ENCODE measurements around the gene NFATC2IP. TPM values are rescaled to one million over a fixed set of nuclear protein-coding genes. Genes with fewer than 3 reads are reported as not detected.

NFATC2IP gene
- total RNA-seq, 1 donor from 2014 or later, result 19.2 TPM

- Histone ChIP-seq H3K4me3 (ENCODE audit: low read depth, low read length) (no peak overlapping the region), H3K27me3 (ENCODE audit: control insufficient read depth, insufficient read depth, low read length) (no peaks in the 10 kb centered on the region), H3K36me3 (ENCODE audit: control insufficient read depth, insufficient read depth, low read length) (no peaks in the 10 kb centered on the region)
- FAIRE-seq, result no peak
- DNase-seq (ENCODE audit: low read depth), result no peak
- no peak for TF ChIP-seq CTCF (IDR thresholded peaks at IDR 0.05; ENCODE audit: insufficient read depth, low read length, severe bottlenecking)
Measured at GRCh38 chr16:28943281-28943680, 7.5 kb upstream of the NFATC2IP start.

GRCh38 chr16:28946681-28947080 is 4.1 kb upstream of the NFATC2IP start:
- Histone ChIP-seq H3K4me3 (ENCODE audit: low read depth, low read length) (no peak overlapping the region), H3K36me3 (ENCODE audit: control insufficient read depth, insufficient read depth, low read length) (no peaks in the 10 kb centered on the region), H3K27me3 (ENCODE audit: control insufficient read depth, insufficient read depth, low read length) (no peaks in the 10 kb centered on the region)
- no peak for DNase-seq (ENCODE audit: low read depth)
- TF ChIP-seq CTCF (IDR thresholded peaks at IDR 0.05; ENCODE audit: insufficient read depth, low read length, severe bottlenecking), result no peak
- no peak for FAIRE-seq

GRCh38 chr16:28951410-28951943 is 740 bp downstream of the NFATC2IP start:
- DNase-seq (ENCODE audit: low read depth) (peak; percentile 11), FAIRE-seq (no peak)
- H3K27me3 ChIP-seq (ENCODE audit: control insufficient read depth, insufficient read depth, low read length), result no peaks in the 10 kb centered on the region
- peak overlapping the region; percentile 83 for H3K4me3 ChIP-seq (ENCODE audit: low read depth, low read length)
- peaks cover 16% of the 10 kb centered on the region for H3K36me3 ChIP-seq (ENCODE audit: control insufficient read depth, insufficient read depth, low read length)
- TF ChIP-seq CTCF (IDR thresholded peaks at IDR 0.05; ENCODE audit: insufficient read depth, low read length, severe bottlenecking), result no peak

- no peak for TF ChIP-seq CTCF (IDR thresholded peaks at IDR 0.05; ENCODE audit: insufficient read depth, low read length, severe bottlenecking)
- H3K36me3 ChIP-seq (ENCODE audit: control insufficient read depth, insufficient read depth, low read length), result peaks cover 43% of the 10 kb centered on the region
- FAIRE-seq (no peak), DNase-seq (ENCODE audit: low read depth) (no peak)
- no peak overlapping the region for H3K4me3 ChIP-seq (ENCODE audit: low read depth, low read length)
- no peaks in the 10 kb centered on the region for H3K27me3 ChIP-seq (ENCODE audit: control insufficient read depth, insufficient read depth, low read length)
Measured at GRCh38 chr16:28958216-28958615, 7.5 kb downstream of the NFATC2IP start.

- FAIRE-seq, result no peak
- peaks cover 44% of the 10 kb centered on the region for H3K36me3 ChIP-seq (ENCODE audit: control insufficient read depth, insufficient read depth, low read length)
- no peak for DNase-seq (ENCODE audit: low read depth)
- TF ChIP-seq CTCF (IDR thresholded peaks at IDR 0.05; ENCODE audit: insufficient read depth, low read length, severe bottlenecking), result no peak
- H3K4me3 ChIP-seq (ENCODE audit: low read depth, low read length), result no peak overlapping the region
- H3K27me3 ChIP-seq (ENCODE audit: control insufficient read depth, insufficient read depth, low read length), result no peaks in the 10 kb centered on the region
Measured at GRCh38 chr16:28958836-28959235, 8.1 kb downstream of the NFATC2IP start.

GRCh38 chr16:28964072-28964471 is 13.3 kb downstream of the NFATC2IP start:
- no peak overlapping the region for H3K4me3 ChIP-seq (ENCODE audit: low read depth, low read length)
- TF ChIP-seq CTCF (IDR thresholded peaks at IDR 0.05; ENCODE audit: insufficient read depth, low read length, severe bottlenecking), result no peak
- no peak for DNase-seq (ENCODE audit: low read depth)
- H3K36me3 ChIP-seq (ENCODE audit: control insufficient read depth, insufficient read depth, low read length), result peaks cover 28% of the 10 kb centered on the region
- no peaks in the 10 kb centered on the region for H3K27me3 ChIP-seq (ENCODE audit: control insufficient read depth, insufficient read depth, low read length)
- no peak for FAIRE-seq
